ENCODE data around the gene SPRN. TPM values are rescaled to one million over a fixed set of nuclear protein-coding genes. Genes with fewer than 3 reads are reported as not detected.
A peak's percentile ranks its signal among the peaks of the same experiment; 100 is the strongest.

Gene SPRN
- total RNA-seq, 6 donors from 2014 or later: 0.20 TPM; not detected in 5

DNA sequence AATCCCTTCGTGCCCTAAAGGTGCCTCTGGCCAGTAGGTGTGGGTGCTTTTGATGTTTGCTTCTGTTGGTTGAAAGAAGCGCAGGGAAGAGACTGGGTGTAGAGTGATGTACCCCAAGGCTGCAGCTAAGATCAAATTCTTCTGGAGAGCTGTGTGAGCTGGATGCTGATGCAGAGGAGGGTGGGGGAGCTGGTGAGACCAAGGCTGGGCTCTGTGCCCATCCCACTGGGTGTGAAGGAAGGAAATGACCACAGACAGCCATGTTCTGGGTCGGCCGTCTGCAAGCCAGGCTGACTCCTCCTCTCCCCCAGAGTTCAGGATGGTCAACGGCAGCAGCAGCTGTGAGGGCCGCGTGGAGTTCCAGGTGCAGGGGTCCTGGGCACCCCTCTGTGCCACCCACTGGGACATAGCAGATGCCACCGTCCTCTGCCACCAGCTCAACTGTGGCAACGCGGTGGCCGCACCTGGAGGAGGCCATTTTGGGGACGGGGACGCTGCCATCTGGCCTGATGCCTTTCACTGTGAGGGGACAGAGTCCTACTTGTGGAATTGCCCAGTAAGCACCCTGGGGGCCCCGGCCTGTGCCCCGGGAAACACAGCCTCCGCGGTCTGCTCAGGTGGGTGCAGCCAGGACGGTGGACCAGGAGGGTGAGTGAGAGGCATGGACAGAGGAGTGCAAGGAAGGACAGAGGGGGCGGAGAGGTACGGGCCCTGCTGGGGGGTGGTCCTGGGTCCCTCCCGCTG is 34.5 kb upstream of the SPRN start:
- H3K27me3 ChIP-seq: no peaks in the 10 kb centered on the region
- no peaks in the 10 kb centered on the region for H3K36me3 ChIP-seq
- no peaks in the 10 kb centered on the region for H3K4me1 ChIP-seq
- ATAC-seq (ENCODE audit: low FRiP score in 2 of 2) (no peak), DNase-seq (peak in 1 of 2 donors; percentile 57)
- TF ChIP-seq, protein P1, sequence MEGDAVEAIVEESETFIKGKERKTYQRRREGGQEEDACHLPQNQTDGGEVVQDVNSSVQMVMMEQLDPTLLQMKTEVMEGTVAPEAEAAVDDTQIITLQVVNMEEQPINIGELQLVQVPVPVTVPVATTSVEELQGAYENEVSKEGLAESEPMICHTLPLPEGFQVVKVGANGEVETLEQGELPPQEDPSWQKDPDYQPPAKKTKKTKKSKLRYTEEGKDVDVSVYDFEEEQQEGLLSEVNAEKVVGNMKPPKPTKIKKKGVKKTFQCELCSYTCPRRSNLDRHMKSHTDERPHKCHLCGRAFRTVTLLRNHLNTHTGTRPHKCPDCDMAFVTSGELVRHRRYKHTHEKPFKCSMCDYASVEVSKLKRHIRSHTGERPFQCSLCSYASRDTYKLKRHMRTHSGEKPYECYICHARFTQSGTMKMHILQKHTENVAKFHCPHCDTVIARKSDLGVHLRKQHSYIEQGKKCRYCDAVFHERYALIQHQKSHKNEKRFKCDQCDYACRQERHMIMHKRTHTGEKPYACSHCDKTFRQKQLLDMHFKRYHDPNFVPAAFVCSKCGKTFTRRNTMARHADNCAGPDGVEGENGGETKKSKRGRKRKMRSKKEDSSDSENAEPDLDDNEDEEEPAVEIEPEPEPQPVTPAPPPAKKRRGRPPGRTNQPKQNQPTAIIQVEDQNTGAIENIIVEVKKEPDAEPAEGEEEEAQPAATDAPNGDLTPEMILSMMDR (IDR thresholded peaks at IDR 0.05): no peak
- TF ChIP-seq POLR2A (IDR thresholded peaks at IDR 0.05) (no peak), EP300 (IDR thresholded peaks at IDR 0.05) (no peak), POLR2AphosphoS5 (IDR thresholded peaks at IDR 0.05) (no peak)
- H3K9me3 ChIP-seq: no peaks in the 10 kb centered on the region
- no peak overlapping the region for H3K27ac ChIP-seq
- 83 to 86% methylated on average over 11 to 21 of the region's 21 CpGs for WGBS, 2 donors
- H3K4me3 ChIP-seq: no peak overlapping the region

DNA sequence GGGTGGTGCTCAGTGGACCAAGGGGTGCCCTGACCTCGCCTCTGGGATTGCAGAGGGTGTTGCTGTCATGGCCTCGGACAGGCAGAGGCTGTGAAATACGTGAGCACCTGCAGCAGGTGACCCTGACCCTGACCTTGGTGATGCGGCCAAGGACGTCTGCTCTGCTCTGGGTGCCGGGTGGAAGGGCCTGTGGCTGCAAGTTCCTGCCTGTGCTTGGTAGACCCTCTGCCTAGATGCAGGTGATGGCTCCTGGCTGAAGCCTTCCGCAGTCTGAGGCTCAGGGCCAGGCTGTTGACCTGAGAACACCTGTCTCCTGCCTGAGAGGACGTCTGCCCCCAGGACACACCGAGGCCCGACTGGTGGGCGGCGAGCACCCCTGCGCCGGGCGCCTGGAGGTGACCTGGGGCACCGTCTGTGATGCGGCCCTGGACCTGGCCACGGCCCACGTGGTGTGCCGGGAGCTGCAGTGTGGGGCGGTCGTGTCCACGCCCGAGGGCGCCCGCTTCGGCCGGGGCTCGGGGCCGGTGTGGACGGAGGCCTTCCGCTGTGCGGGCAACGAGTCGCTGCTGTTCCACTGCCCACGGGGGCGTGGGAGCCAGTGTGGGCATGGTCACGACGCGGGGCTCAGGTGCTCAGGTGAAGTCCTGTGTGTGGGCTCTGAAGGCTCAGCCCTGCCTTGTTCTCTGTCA is 33.7 kb upstream of the SPRN start:
- Histone ChIP-seq H3K27me3 (no peaks in the 10 kb centered on the region), H3K36me3 (no peaks in the 10 kb centered on the region), H3K4me3 (no peak overlapping the region), H3K4me1 (no peaks in the 10 kb centered on the region), H3K9me3 (no peaks in the 10 kb centered on the region), H3K27ac (no peak overlapping the region)
- WGBS, 2 donors: 94 to 100% methylated on average over 1 to 38 of the region's 40 CpGs
- TF ChIP-seq, protein P1 (IDR thresholded peaks at IDR 0.05): no peak
- TF ChIP-seq POLR2AphosphoS5 (IDR thresholded peaks at IDR 0.05) (no peak), POLR2A (IDR thresholded peaks at IDR 0.05) (no peak), EP300 (IDR thresholded peaks at IDR 0.05) (no peak)
- DNase-seq (peak in 1 of 2 donors; percentile 79), ATAC-seq (ENCODE audit: low FRiP score in 2 of 2) (no peak)

DNA sequence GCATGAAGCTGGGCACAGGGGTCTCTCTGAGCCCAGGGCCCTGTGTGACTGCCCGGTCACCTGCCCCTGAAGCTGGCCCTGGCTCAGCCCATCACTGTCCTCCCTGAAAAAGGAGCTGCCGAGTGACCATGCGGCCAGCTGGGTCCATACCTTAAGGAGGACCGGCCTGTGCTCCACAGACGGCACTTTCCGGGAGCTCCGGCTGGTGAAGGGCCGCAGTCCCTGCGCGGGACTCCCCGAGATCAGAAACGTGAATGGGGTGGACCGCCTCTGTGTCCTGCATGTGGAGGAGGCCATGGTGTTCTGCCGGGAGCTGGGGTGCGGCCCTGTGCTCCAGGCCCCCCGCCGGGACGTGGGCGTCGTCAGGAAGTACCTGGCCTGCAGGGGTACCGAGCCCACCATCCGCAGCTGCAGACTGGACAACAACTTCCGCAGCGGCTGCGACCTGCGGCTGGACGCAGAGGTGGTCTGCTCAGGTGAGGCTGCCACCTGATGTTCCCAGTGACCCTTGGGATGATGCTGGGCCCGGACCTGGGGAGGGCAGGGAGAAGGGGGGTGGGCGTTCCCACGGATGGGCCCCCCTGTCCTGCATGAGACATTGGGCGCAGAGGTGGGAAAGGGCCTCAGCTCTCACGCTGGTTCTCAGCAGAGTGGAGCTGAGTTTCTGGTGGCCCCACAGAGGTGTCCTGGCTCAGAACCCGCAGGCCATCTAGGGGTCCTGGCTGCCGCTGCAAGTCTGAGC is 32.8 kb upstream of the SPRN start:
- 87 to 90% methylated on average over 3 to 27 of the region's 34 CpGs for WGBS, 2 donors
- H3K27me3 ChIP-seq: no peaks in the 10 kb centered on the region
- DNase-seq (peak in 1 of 2 donors; percentile 77), ATAC-seq (ENCODE audit: low FRiP score in 2 of 2) (no peak)
- no peaks in the 10 kb centered on the region for H3K9me3 ChIP-seq
- H3K4me3 ChIP-seq: no peak overlapping the region
- no peaks in the 10 kb centered on the region for H3K36me3 ChIP-seq
- no peak overlapping the region for H3K27ac ChIP-seq
- H3K4me1 ChIP-seq: no peaks in the 10 kb centered on the region
- no peak for TF ChIP-seq POLR2AphosphoS5 (IDR thresholded peaks at IDR 0.05)
- TF ChIP-seq EP300 (IDR thresholded peaks at IDR 0.05): no peak

DNA sequence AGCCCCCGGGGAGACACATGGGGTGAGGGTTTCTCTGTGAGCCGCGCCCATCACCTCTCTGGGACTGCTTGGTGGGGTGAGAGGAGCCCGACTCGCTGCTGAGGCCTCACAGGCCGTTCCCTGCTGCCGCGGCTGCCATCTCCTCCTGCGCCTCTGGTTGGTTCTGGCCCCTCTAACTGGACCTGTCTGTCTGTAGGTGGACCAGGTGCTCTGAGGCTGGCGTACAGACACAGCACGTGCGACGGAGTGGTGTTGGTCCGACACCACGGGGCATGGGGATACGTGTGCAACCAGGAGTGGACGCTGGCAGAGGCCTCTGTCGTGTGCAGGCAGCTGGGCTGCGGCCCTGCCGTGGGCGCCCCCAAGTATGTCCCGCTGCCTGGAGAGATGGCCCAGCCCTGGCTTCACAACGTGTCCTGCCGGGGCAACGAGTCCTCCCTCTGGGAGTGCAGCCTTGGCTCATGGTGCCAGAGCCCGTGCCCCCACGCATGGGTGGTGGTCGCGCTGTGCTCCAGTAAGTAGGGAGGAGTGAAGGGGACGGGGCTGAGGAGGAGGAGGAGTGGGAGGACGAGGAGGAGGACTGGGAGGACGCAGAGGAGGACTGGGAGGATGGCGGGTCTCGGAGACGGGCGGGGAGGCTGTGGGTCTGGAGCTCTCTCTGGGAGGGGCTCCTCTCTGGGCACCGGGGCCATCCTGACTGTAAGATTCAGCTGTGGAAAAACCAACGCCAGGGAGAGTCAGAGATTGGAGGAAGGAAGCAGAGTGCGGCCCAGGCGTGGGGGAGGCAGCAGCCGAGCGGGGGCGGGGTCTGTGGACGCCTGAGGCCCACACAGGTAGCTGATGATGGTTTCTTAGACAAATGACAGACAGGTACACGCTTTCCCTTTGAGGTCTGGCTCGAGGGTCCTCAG is 31.9 kb upstream of the SPRN start:
- DNase-seq (peak in 1 of 2 donors; percentile 66), ATAC-seq (ENCODE audit: low FRiP score in 2 of 2) (no peak)
- Histone ChIP-seq H3K36me3 (no peaks in the 10 kb centered on the region), H3K4me3 (no peak overlapping the region), H3K27me3 (no peaks in the 10 kb centered on the region), H3K4me1 (no peaks in the 10 kb centered on the region), H3K9me3 (no peaks in the 10 kb centered on the region), H3K27ac (no peak overlapping the region)
- 87% methylated on average over 22 to 46 of the region's 46 CpGs for WGBS, 2 donors
- no peak for TF ChIP-seq EP300 (IDR thresholded peaks at IDR 0.05)
- TF ChIP-seq POLR2AphosphoS5 (IDR thresholded peaks at IDR 0.05): no peak
- no peak for TF ChIP-seq POLR2A (IDR thresholded peaks at IDR 0.05)
- TF ChIP-seq, protein P1 (IDR thresholded peaks at IDR 0.05): no peak

Measured in upper lobe of left lung (tissue), 6 donors.